Retinal pigment epithelial cell (primary cell): ENCODE data around the gene FBXW4.

Experiments
- DNase-seq: peaks from one replicate; pipeline ENCODE4 v3.0.0-alpha.2; 2010; ENCODE audit warnings: low read depth
- H3K4me3 ChIP-seq: 2 replicates; pipeline ENCODE4 v1.5.1; 2011; ENCODE audit warnings: mild to moderate bottlenecking, low read length, control low read depth, moderate library complexity
- CTCF ChIP-seq: conservative IDR thresholded peaks from 2 replicates; pipeline ENCODE4 v1.5.1; 2011; ENCODE audit warnings: low read depth, low read length, control low read depth, inconsistent platforms

The FBXW4 gene

GRCh38 chr10:101563007-101563406 is 132.0 kb downstream of the FBXW4 start:
- DNase-seq: no peak
- TF ChIP-seq CTCF: no peak
- H3K4me3 ChIP-seq: no peak overlapping the region

GRCh38 chr10:101562231-101562630 is 132.7 kb downstream of the FBXW4 start:
- DNase-seq: no peak
- H3K4me3 ChIP-seq: no peak overlapping the region
- no peak for TF ChIP-seq CTCF

- no peak for TF ChIP-seq CTCF
- no peak for DNase-seq
- H3K4me3 ChIP-seq: no peak overlapping the region
These were observed 133.7 kb downstream of the FBXW4 start for GRCh38 chr10:101561068-101561915.
